WTC11 (cell line): ENCODE results near the gene PRSS53. TPM values are rescaled to one million over a fixed set of nuclear protein-coding genes. Genes with fewer than 3 reads are reported as not detected.

ENCODE experiments used
- ATAC-seq: fragments of 200-7000 bp; cut with Tn5 transposase; 2 replicates; pipeline ENCODE4 v1.10.0; 2021; ENCODE audit warnings: mild to moderate bottlenecking, moderate library complexity
- CTCF ChIA-PET: fragments of 300-600 bp; sonication (Branson Sonifier 250); formaldehyde crosslinking; loops from one replicate; lab custom pipeline; 2021; ENCODE audit warnings: antibody characterized with exemption; lab: Charles Lee
- POLR2A ChIA-PET: fragments of 350-600 bp; sonication (Branson Sonifier 250); formaldehyde crosslinking; loops from one replicate; lab custom pipeline; 2021; ENCODE audit warnings: antibody characterized with exemption; lab: Charles Lee
- DNase-seq: peaks from one replicate; pipeline ENCODE4 v3.0.0; 2021; ENCODE audit warnings: low spot score
- H3K27ac Mint-ChIP-seq: 2 replicates; pipeline ENCODE4 v1.8.0; 2021; ENCODE audit warnings: mixed read lengths
- H3K27me3 Mint-ChIP-seq: 2 replicates; pipeline ENCODE4 v1.8.0; 2021; ENCODE audit warnings: low read depth, mild to moderate bottlenecking, moderate library complexity, mixed read lengths
- H3K36me3 Mint-ChIP-seq: 2 replicates; pipeline ENCODE4 v1.8.0; 2021; ENCODE audit warnings: mixed read lengths
- H3K4me1 Mint-ChIP-seq: 2 replicates; pipeline ENCODE4 v1.8.0; 2022; ENCODE audit warnings: mixed read lengths
- H3K4me3 Mint-ChIP-seq: 2 replicates; pipeline ENCODE4 v1.8.0; 2021; ENCODE audit warnings: mild to moderate bottlenecking, moderate library complexity, mixed read lengths
- H3K9me3 Mint-ChIP-seq: 2 replicates; pipeline ENCODE4 v1.8.0; 2021; ENCODE audit warnings: mixed read lengths
- AR ChIP-seq: fragments of 250-450 bp; sonication (Bioruptor Pico); IDR thresholded peaks from 2 replicates; pipeline ENCODE4 v1.9.0; 2021; ENCODE audit warnings: mild to moderate bottlenecking
- FOXJ3 ChIP-seq: sonication (generic); formaldehyde crosslinking; IDR thresholded peaks from 2 replicates; pipeline ENCODE4 v1.9.0; 2021; ENCODE audit warnings: missing genetic modification reagents, mild to moderate bottlenecking, borderline replicate concordance
- HMGA2 ChIP-seq: fragments of 250-450 bp; sonication (Bioruptor Pico); IDR thresholded peaks from 2 replicates; pipeline ENCODE4 v1.4.0; 2021; ENCODE audit warnings: mild to moderate bottlenecking, moderate library complexity
- IRF2 ChIP-seq: sonication (generic); formaldehyde crosslinking; IDR thresholded peaks from 2 replicates; pipeline ENCODE4 v1.8.0; 2022; ENCODE audit warnings: low read depth, missing genetic modification reagents, borderline replicate concordance
- MLX ChIP-seq: sonication (generic); formaldehyde crosslinking; IDR thresholded peaks from 2 replicates; pipeline ENCODE4 v1.8.1; 2023; ENCODE audit warnings: mild to moderate bottlenecking, missing genetic modification reagents, moderate library complexity
- NFATC4 ChIP-seq: fragments of 250-450 bp; sonication (Bioruptor Pico); IDR thresholded peaks from 2 replicates; pipeline ENCODE4 v1.9.0; 2021; ENCODE audit warnings: mild to moderate bottlenecking
- NR1H2 ChIP-seq: sonication (generic); formaldehyde crosslinking; IDR thresholded peaks from 2 replicates; pipeline ENCODE4 v1.9.0; 2021; ENCODE audit warnings: mild to moderate bottlenecking, moderate library complexity, missing genetic modification reagents
- NR2C2 ChIP-seq: sonication (generic); formaldehyde crosslinking; IDR thresholded peaks from 2 replicates; pipeline ENCODE4 v1.8.0; 2022; ENCODE audit warnings: mild to moderate bottlenecking, missing genetic modification reagents
- SOX15 ChIP-seq: fragments of 250-450 bp; sonication (Bioruptor Pico); IDR thresholded peaks from 2 replicates; pipeline ENCODE4 v1.9.0; 2021; ENCODE audit warnings: mild to moderate bottlenecking
- ZBTB21 ChIP-seq: sonication (generic); formaldehyde crosslinking; IDR thresholded peaks from 2 replicates; pipeline ENCODE4 v1.8.1; 2023; ENCODE audit warnings: mild to moderate bottlenecking, missing genetic modification reagents, borderline replicate concordance
- ZNF138 ChIP-seq: sonication (generic); formaldehyde crosslinking; conservative IDR thresholded peaks from 2 replicates; pipeline ENCODE4 v1.8.1; 2022; ENCODE audit warnings: mild to moderate bottlenecking, moderate library complexity, missing genetic modification reagents
- ZNF396 ChIP-seq: fragments of 250-450 bp; sonication (Bioruptor Pico); IDR thresholded peaks from 2 replicates; pipeline ENCODE4 v1.8.0; 2021; ENCODE audit warnings: mild to moderate bottlenecking, moderate library complexity, borderline replicate concordance
- ZNF671 ChIP-seq: fragments of 250-450 bp; sonication (Bioruptor Pico); IDR thresholded peaks from 2 replicates; pipeline ENCODE4 v1.8.0; 2021; ENCODE audit warnings: mild to moderate bottlenecking
- total RNA-seq: library from RNA; stranded (reverse); gene quantifications from 3 replicates; pipeline ENCODE4 v1.2.3, GENCODE V29; 2021
- TF ChIP-seq, protein P1 (sequence below): fragments of 250-450 bp; sonication (Bioruptor Pico); IDR thresholded peaks from 2 replicates; pipeline ENCODE4 v1.8.0; 2021; ENCODE audit warnings: mild to moderate bottlenecking
- TF ChIP-seq, protein P2 (sequence below): sonication (generic); formaldehyde crosslinking; IDR thresholded peaks from 2 replicates; pipeline ENCODE4 v1.8.1; 2023; ENCODE audit warnings: mild to moderate bottlenecking, missing genetic modification reagents

The PRSS53 gene
- total RNA-seq, 1 experiment from 2014 or later = 4.9 TPM

DNA sequence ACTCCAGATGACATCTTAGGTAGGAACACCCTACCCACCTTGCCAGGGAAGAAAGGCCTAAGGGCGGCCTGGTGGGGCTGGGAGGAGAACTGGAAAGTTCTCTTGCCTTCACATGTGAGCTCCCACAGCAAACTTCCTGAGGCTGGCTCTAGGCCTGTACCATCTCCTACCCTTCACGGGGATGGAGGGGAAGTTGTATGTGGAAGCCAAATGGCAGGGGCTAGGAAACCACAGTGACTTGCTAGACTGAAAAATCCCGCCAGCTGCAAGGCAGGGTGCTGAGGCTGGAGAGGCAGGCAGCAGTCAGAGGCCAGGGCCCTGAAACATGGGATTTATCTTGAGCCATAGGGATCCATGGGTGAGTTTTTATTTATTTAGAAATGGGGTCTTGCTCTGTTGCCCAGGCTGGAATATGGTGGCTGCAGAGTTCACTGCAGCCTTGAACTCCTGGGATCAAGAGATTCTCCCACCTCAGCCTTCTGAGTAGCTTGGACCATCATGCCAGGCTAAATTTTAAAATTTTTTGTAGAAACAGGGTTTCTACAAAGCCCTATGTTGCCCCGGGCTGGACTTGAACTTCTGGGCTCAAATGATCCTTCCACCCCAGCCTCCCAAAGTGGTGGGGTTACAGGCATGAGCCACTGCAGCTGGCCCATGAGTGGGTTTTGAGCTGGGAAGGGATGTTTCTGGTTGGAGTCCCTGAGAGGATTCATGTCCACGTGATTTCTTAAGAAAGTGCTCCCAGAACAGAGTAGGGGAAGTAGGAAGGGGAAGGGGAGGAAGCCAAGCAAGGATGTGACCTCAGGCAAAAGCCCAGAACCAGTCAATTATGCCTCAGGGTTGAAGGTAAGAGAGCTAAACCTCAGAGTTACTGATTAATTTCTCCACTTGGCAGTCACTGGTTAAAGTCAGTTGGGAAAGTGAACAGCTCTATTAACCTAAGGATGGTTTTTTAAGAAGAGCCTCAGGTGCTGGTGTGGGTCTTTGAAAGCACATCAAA is 24.7 kb upstream of the PRSS53 start (continued):
- TF ChIP-seq ZNF138 = no peak

GRCh38 chr16:31112711-31113110 is 24.0 kb upstream of the PRSS53 start:
- no peaks in the 10 kb centered on the region for H3K27me3 Mint-ChIP-seq
- peaks cover 30% of the 10 kb centered on the region for H3K36me3 Mint-ChIP-seq
- ChIA-PET CTCF (no interaction called here), POLR2A (no interaction called here)
- no peak overlapping the region for H3K27ac Mint-ChIP-seq
- H3K4me1 Mint-ChIP-seq = peaks cover 4% of the 10 kb centered on the region; the same call in 1 of the 2 replicates
- H3K9me3 Mint-ChIP-seq = no peaks in the 10 kb centered on the region
- TF ChIP-seq MLX (CRISPR knock-in tag) (no peak), SOX15 (CRISPR knock-in tag) (no peak), NR1H2 (CRISPR knock-in tag) (no peak), HMGA2 (CRISPR knock-in tag) (no peak), NR2C2 (no peak), ZBTB21 (CRISPR knock-in tag) (no peak), ZNF396 (no peak), IRF2 (CRISPR knock-in tag) (no peak), ZNF138 (no peak), FOXJ3 (no peak), ZNF671 (CRISPR knock-in tag) (no peak)
- TF ChIP-seq, protein P1, sequence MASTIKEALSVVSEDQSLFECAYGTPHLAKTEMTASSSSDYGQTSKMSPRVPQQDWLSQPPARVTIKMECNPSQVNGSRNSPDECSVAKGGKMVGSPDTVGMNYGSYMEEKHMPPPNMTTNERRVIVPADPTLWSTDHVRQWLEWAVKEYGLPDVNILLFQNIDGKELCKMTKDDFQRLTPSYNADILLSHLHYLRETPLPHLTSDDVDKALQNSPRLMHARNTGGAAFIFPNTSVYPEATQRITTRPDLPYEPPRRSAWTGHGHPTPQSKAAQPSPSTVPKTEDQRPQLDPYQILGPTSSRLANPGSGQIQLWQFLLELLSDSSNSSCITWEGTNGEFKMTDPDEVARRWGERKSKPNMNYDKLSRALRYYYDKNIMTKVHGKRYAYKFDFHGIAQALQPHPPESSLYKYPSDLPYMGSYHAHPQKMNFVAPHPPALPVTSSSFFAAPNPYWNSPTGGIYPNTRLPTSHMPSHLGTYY (CRISPR knock-in tag) = no peak
- TF ChIP-seq, protein P2, sequence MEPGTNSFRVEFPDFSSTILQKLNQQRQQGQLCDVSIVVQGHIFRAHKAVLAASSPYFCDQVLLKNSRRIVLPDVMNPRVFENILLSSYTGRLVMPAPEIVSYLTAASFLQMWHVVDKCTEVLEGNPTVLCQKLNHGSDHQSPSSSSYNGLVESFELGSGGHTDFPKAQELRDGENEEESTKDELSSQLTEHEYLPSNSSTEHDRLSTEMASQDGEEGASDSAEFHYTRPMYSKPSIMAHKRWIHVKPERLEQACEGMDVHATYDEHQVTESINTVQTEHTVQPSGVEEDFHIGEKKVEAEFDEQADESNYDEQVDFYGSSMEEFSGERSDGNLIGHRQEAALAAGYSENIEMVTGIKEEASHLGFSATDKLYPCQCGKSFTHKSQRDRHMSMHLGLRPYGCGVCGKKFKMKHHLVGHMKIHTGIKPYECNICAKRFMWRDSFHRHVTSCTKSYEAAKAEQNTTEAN (CRISPR knock-in tag) = no peak
- ATAC-seq = no peak
- H3K4me3 Mint-ChIP-seq = no peak overlapping the region
- DNase-seq = no peak

DNA sequence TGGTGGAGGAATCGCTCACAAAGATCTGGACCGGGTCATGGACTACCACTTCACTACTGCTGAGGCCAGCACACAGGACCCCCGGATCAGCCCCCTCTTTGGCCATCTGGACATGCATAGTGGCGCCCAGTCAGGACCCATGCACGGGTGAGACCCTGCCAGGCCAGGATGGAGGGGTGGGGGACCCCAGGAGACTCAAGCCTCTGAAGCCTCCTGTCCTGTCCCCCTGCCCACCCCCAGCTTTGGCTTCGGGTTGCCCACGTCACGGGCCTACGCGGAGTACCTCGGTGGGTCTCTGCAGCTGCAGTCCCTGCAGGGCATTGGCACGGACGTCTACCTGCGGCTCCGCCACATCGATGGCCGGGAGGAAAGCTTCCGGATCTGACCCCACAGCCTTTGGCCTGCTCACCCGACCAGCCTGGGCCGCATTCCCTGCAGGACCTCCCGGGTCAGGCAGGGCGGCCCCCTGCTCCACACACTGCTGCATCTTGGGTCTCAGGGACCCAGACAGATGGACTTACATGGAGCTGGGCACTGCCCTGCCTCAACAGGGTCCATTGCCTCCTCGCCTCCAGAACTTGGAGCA is 23.2 kb upstream of the PRSS53 start:
- ChIA-PET CTCF (no interaction called here), POLR2A (no interaction called here)
- Mint-ChIP-seq H3K36me3 (peaks cover 30% of the 10 kb centered on the region), H3K27ac (no peak overlapping the region), H3K27me3 (no peaks in the 10 kb centered on the region), H3K9me3 (no peaks in the 10 kb centered on the region), H3K4me1 (peaks cover 9% of the 10 kb centered on the region; the same call in 1 of the 2 replicates), H3K4me3 (no peak overlapping the region)
- DNase-seq (no peak), ATAC-seq (no peak)
- TF ChIP-seq ZNF396 (no peak), NFATC4 (no peak)

- no peak for TF ChIP-seq AR (CRISPR knock-in tag)
- ChIA-PET POLR2A (interaction anchor here (1.2 kb wide), 1 partner anchor 7 kb away, joined by 4 read pairs; the partner anchor contains the start of gene KAT8), CTCF (interaction anchor here (1.6 kb wide), 1 partner anchor 126 kb away, joined by 4 read pairs; the partner anchor contains the start of gene HSD3B7)
- no peaks in the 10 kb centered on the region for H3K27me3 Mint-ChIP-seq
- no peak for ATAC-seq
- no peak overlapping the region for H3K27ac Mint-ChIP-seq
- DNase-seq = no peak
- H3K4me3 Mint-ChIP-seq = peak overlapping the region; percentile 67
- H3K4me1 Mint-ChIP-seq = peaks cover 9% of the 10 kb centered on the region; the same call in 1 of the 2 replicates
- H3K36me3 Mint-ChIP-seq = peaks cover 30% of the 10 kb centered on the region
- no peaks in the 10 kb centered on the region for H3K9me3 Mint-ChIP-seq
Measured at GRCh38 chr16:31110106-31111034, 21.6 kb upstream of the PRSS53 start.
